Lower lobe of right lung (tissue), 2 donors: Measurements from ENCODE around the gene SPIN1. TPM values are rescaled to one million over a fixed set of nuclear protein-coding genes. Genes with fewer than 3 reads are reported as not detected.

Experiments
- ATAC-seq, 2 donors: fragments of 200-7000 bp; cut with Tn5 transposase; one replicate each; pipeline ENCODE4 v1.9.1; 2020 to 2022; ENCODE audit warnings: mild to moderate bottlenecking in 2 of 2, moderate library complexity in 2 of 2
- DNase-seq: peaks from one replicate; pipeline ENCODE4 v3.0.0-alpha.2; 2020
- H3K27ac ChIP-seq: fragments of 200-600 bp; one replicate; pipeline ENCODE4 v1.8.0; 2022
- H3K27me3 ChIP-seq: fragments of 200-600 bp; one replicate; pipeline ENCODE4 v1.8.0; 2022; ENCODE audit warnings: low read depth
- H3K36me3 ChIP-seq: fragments of 200-600 bp; one replicate; pipeline ENCODE4 v1.8.0; 2022; ENCODE audit warnings: mild to moderate bottlenecking
- H3K4me1 ChIP-seq: fragments of 200-600 bp; one replicate; pipeline ENCODE4 v1.8.0; 2022
- H3K4me3 ChIP-seq: fragments of 200-600 bp; one replicate; pipeline ENCODE4 v1.8.0; 2022; ENCODE audit warnings: mild to moderate bottlenecking
- H3K9me3 ChIP-seq: fragments of 200-600 bp; one replicate; pipeline ENCODE4 v1.8.0; 2022
- intact Hi-C: fragments of 100-400 bp; cut with DNase I; formaldehyde crosslinking; loops from one replicate; pipeline ENCODE4 v1.11.0; 2022
- total RNA-seq: library from RNA; stranded (reverse); fragmentation: NEBNext Ultra II Directional; extraction: Animal tissue kit (Norgen Biotek cat#: 25700); gene quantifications from one replicate; pipeline ENCODE4 v1.2.1, GENCODE V29; 2021
- TF ChIP-seq, protein P1 (sequence below): fragments of 200-600 bp; IDR thresholded peaks from one replicate; pipeline ENCODE4 v1.8.0; 2022; ENCODE audit warnings: antibody characterized with exemption, mild to moderate bottlenecking
- donor health status: DM: no; HTN: yes; CAD: no; lungs with severe emphysema.

SPIN1 gene
- total RNA-seq, 1 donor from 2014 or later, result 59.5 TPM

DNA sequence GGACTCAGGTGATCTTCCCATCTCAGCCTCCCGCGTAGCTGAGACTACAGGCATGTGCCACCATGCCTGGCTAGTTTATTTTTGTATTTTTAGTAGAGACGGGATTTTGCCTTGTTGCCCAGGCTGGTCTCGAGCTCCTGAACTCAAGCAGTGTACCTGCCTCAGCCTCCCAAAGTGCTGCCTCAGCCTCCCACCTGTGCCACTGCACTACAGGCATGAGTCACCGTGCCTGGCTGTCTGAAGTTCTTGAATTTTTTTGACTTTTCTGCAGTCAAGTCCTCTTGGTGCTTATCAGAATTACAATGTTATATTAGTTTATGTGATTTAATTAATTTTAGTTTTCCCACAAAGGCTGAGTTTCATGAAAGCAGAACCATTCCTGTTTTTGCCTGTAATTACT is 9.8 kb downstream of the SPIN1 start:
- Histone ChIP-seq H3K36me3 (no peaks in the 10 kb centered on the region), H3K4me3 (no peak overlapping the region), H3K9me3 (no peaks in the 10 kb centered on the region), H3K4me1 (peaks cover 24% of the 10 kb centered on the region), H3K27me3 (no peaks in the 10 kb centered on the region), H3K27ac (no peak overlapping the region)
- ATAC-seq, result peak in 1 of 2 donors; percentile 32
- TF ChIP-seq, protein P1, sequence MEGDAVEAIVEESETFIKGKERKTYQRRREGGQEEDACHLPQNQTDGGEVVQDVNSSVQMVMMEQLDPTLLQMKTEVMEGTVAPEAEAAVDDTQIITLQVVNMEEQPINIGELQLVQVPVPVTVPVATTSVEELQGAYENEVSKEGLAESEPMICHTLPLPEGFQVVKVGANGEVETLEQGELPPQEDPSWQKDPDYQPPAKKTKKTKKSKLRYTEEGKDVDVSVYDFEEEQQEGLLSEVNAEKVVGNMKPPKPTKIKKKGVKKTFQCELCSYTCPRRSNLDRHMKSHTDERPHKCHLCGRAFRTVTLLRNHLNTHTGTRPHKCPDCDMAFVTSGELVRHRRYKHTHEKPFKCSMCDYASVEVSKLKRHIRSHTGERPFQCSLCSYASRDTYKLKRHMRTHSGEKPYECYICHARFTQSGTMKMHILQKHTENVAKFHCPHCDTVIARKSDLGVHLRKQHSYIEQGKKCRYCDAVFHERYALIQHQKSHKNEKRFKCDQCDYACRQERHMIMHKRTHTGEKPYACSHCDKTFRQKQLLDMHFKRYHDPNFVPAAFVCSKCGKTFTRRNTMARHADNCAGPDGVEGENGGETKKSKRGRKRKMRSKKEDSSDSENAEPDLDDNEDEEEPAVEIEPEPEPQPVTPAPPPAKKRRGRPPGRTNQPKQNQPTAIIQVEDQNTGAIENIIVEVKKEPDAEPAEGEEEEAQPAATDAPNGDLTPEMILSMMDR, result no peak
- no peak for DNase-seq
- intact Hi-C loops, result no loop called here

DNA sequence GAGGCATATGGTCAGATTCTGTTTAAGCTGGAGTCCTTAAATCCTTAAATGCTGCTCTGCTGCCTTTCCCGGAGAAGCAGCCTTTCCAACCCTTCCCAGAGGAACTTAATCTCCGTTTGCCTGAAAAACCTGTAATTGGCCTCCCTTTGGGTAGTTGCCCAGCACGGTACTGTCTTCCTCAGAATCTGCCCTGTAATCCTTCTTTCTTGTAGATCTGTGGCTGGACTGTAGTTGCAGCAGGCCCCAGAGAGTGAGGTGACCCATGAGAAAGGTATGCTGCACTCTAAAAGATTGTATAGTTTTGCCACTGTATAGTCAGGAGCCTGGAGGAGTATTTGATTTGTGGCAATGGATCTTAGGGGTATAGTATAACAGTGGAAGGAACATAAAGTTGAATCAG is 11.7 kb downstream of the SPIN1 start:
- no peaks in the 10 kb centered on the region for H3K9me3 ChIP-seq
- no peak overlapping the region for H3K27ac ChIP-seq
- ATAC-seq, result peak; percentile 14 to 21
- no peak overlapping the region for H3K4me3 ChIP-seq
- no peak for DNase-seq
- no peaks in the 10 kb centered on the region for H3K36me3 ChIP-seq
- H3K27me3 ChIP-seq, result no peaks in the 10 kb centered on the region
- peaks cover 24% of the 10 kb centered on the region for H3K4me1 ChIP-seq
- TF ChIP-seq, protein P1, result no peak
- intact Hi-C loops, result no loop called here

DNA sequence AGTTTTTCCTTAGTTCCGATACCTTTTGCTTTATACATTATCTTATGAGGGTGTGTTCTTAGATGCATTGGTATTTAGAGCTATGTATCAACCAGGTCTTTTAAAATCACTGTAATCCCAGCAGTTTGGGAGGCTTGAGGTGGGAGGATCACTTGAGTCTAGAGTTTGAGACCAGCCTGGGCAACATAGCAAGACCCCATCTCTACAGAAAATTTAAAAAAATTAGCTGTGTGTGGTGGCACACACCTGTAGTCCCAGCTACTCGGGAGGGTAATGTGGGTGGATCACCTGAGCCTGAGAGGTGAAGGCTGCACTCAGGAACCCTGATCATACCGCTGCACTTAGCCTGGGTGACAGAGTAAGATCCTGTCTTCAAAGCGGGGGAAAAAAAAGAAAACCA is 15.1 kb downstream of the SPIN1 start:
- H3K4me1 ChIP-seq, result peaks cover 7% of the 10 kb centered on the region
- TF ChIP-seq, protein P1, result no peak
- intact Hi-C loops, result no loop called here
- DNase-seq (no peak), ATAC-seq (no peak)
- H3K4me3 ChIP-seq, result no peak overlapping the region
- no peak overlapping the region for H3K27ac ChIP-seq
- no peaks in the 10 kb centered on the region for H3K9me3 ChIP-seq
- no peaks in the 10 kb centered on the region for H3K27me3 ChIP-seq
- no peaks in the 10 kb centered on the region for H3K36me3 ChIP-seq

DNA sequence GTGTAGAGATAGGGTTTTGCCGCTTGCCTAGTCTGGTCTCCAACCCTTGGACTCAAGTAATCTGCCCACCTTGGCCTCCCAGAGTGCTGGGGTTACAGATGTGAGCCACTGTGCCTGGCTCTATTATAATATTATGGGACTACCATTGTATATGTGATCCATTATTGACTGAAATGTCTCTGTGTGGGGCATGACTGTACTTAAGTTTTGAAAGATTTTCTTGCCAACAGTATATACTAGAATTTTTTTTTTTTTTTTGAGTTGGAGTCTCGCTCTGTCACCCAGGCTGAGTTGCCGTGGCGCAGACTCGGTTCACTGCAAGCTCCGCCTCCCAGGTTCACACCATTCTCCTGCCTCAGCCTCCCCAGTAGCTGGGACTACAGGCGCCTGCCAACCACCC is 17.8 kb downstream of the SPIN1 start:
- no peaks in the 10 kb centered on the region for H3K4me1 ChIP-seq
- DNase-seq, result no peak
- intact Hi-C loops, result no loop called here
- TF ChIP-seq, protein P1, result no peak
- no peaks in the 10 kb centered on the region for H3K36me3 ChIP-seq
- ATAC-seq, result no peak
- H3K9me3 ChIP-seq, result no peaks in the 10 kb centered on the region
- no peak overlapping the region for H3K27ac ChIP-seq
- H3K4me3 ChIP-seq, result no peak overlapping the region
- no peaks in the 10 kb centered on the region for H3K27me3 ChIP-seq

DNA sequence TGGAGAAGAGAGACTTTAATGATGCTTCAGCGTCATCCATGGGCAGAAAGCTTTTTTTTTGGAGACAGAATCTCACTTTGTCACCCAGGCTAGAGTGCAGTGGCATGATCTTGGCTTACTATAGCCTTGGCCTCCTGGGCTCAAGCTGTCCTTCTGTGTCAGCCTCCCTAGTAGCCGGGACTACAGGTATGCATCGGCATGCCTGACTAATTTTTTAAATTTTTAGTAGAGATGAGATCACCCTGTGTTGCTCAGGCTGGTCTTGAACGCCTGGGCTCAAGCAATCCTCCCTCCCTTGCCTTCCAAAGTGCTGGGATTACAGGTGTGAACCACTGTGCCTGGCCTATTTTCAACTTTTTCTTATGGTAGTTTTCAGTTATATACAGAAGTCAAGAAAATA is 23.2 kb downstream of the SPIN1 start:
- Histone ChIP-seq H3K4me1 (no peaks in the 10 kb centered on the region), H3K9me3 (peaks cover 10% of the 10 kb centered on the region), H3K36me3 (peaks cover under 1% of the 10 kb centered on the region), H3K27ac (no peak overlapping the region), H3K27me3 (no peaks in the 10 kb centered on the region), H3K4me3 (no peak overlapping the region)
- intact Hi-C loops, result no loop called here
- no peak for ATAC-seq
- TF ChIP-seq, protein P1, result no peak
- DNase-seq, result no peak

DNA sequence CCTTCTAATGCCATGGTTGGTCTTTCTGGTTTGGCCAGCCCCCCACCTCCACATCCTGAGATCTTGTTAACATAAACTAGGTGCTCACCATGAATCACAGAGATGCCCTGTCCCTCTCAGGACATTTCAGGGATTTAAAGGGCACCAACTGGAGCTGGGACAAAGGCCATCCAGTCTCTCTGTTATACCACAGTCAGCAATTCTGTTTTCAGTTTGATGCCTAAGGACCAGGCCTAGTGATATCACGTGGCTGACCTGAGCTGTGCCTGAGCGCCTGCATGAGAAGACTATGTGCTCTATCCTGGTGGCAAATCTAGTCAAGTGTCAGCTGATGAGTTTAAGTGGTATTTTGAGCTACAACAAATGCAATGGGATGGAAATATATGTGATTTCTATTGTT is 26.1 kb downstream of the SPIN1 start:
- ATAC-seq (no peak), DNase-seq (no peak)
- Histone ChIP-seq H3K4me3 (no peak overlapping the region), H3K4me1 (peaks cover 7% of the 10 kb centered on the region), H3K27ac (no peak overlapping the region), H3K36me3 (peaks cover 7% of the 10 kb centered on the region), H3K9me3 (peaks cover 20% of the 10 kb centered on the region), H3K27me3 (no peaks in the 10 kb centered on the region)
- intact Hi-C loops, result no loop called here
- TF ChIP-seq, protein P1, result no peak
